ENCODE measurements around the gene P2RX1.

P2RX1 gene

GRCh38 chr17:3956327-3956957 lies 40.2 kb upstream of the P2RX1 start:
- Histone ChIP-seq H3K79me2 (ENCODE audit: low read length) (peaks cover 85% of the 10 kb centered on the region), H3K9ac (ENCODE audit: low read length) (no peak overlapping the region), H4K20me1 (ENCODE audit: insufficient read depth, low read length) (0 out of 2 replicates have a peak, but pooled peaks cover 6% of the 10 kb centered on the region), H3K36me3 (replicated peaks; ENCODE audit: insufficient read depth, low read length) (no peaks in the 10 kb centered on the region), H3K27ac (ENCODE audit: low read length) (no peak overlapping the region), H3K9me3 (replicated peaks; ENCODE audit: insufficient read depth, low read length) (no peaks in the 10 kb centered on the region), H3F3A (ENCODE audit: insufficient read depth, low read length) (no peaks in the 10 kb centered on the region), H2AFZ (ENCODE audit: low read length) (no peak overlapping the region), H3K9me2 (replicated peaks; ENCODE audit: insufficient read depth, low read length) (no peaks in the 10 kb centered on the region), H3K4me1 (ENCODE audit: low read length) (peaks cover 18% of the 10 kb centered on the region), H3K4me2 (ENCODE audit: low read depth, low read length) (no peak overlapping the region), H3K27me3 (replicated peaks; ENCODE audit: insufficient read depth, low read length) (no peaks in the 10 kb centered on the region), H3K4me3 (ENCODE audit: low read length) (no peak overlapping the region)
- TF ChIP-seq CTCF (IDR thresholded peaks at IDR 0.05; ENCODE audit: low read length) (no peak), EZH2 (optimal IDR thresholded peaks at IDR 0.05; ENCODE audit: low read depth, low read length) (no peak), EZH2phosphoT487 (IDR thresholded peaks at IDR 0.05; ENCODE audit: low read length) (no peak)
- no peak for DNase-seq

- H3K4me2 ChIP-seq (ENCODE audit: low read depth, low read length): no peak overlapping the region
- DNase-seq: no peak
- H4K20me1 ChIP-seq (ENCODE audit: insufficient read depth, low read length): 0 out of 2 replicates have a peak, but pooled peaks cover 6% of the 10 kb centered on the region
- H3K9me2 ChIP-seq (replicated peaks; ENCODE audit: insufficient read depth, low read length): no peaks in the 10 kb centered on the region
- no peak overlapping the region for H3K9ac ChIP-seq (ENCODE audit: low read length)
- H3K79me2 ChIP-seq (ENCODE audit: low read length): peaks cover 77% of the 10 kb centered on the region
- H3K4me3 ChIP-seq (ENCODE audit: low read length): no peak overlapping the region
- no peak overlapping the region for H3K27ac ChIP-seq (ENCODE audit: low read length)
- no peak overlapping the region for H2AFZ ChIP-seq (ENCODE audit: low read length)
- no peaks in the 10 kb centered on the region for H3K36me3 ChIP-seq (replicated peaks; ENCODE audit: insufficient read depth, low read length)
- H3K4me1 ChIP-seq (ENCODE audit: low read length): peaks cover 12% of the 10 kb centered on the region
- H3K9me3 ChIP-seq (replicated peaks; ENCODE audit: insufficient read depth, low read length): no peaks in the 10 kb centered on the region
- TF ChIP-seq EZH2phosphoT487 (IDR thresholded peaks at IDR 0.05; ENCODE audit: low read length) (no peak), CTCF (IDR thresholded peaks at IDR 0.05; ENCODE audit: low read length) (no peak), EZH2 (optimal IDR thresholded peaks at IDR 0.05; ENCODE audit: low read depth, low read length) (no peak)
- no peaks in the 10 kb centered on the region for H3K27me3 ChIP-seq (replicated peaks; ENCODE audit: insufficient read depth, low read length)
- no peaks in the 10 kb centered on the region for H3F3A ChIP-seq (ENCODE audit: insufficient read depth, low read length)
These were observed 39.4 kb upstream of the P2RX1 start for GRCh38 chr17:3955673-3955988.

GRCh38 chr17:3954976-3955672 lies 38.9 kb upstream of the P2RX1 start:
- no peak for TF ChIP-seq EZH2 (optimal IDR thresholded peaks at IDR 0.05; ENCODE audit: low read depth, low read length)
- TF ChIP-seq EZH2phosphoT487 (IDR thresholded peaks at IDR 0.05; ENCODE audit: low read length): no peak
- no peak for TF ChIP-seq CTCF (IDR thresholded peaks at IDR 0.05; ENCODE audit: low read length)
- Histone ChIP-seq H3F3A (ENCODE audit: insufficient read depth, low read length) (no peaks in the 10 kb centered on the region), H3K9me2 (replicated peaks; ENCODE audit: insufficient read depth, low read length) (no peaks in the 10 kb centered on the region), H3K27me3 (replicated peaks; ENCODE audit: insufficient read depth, low read length) (no peaks in the 10 kb centered on the region), H3K9me3 (replicated peaks; ENCODE audit: insufficient read depth, low read length) (no peaks in the 10 kb centered on the region), H2AFZ (ENCODE audit: low read length) (no peak overlapping the region), H3K4me3 (ENCODE audit: low read length) (no peak overlapping the region), H3K4me2 (ENCODE audit: low read depth, low read length) (no peak overlapping the region), H3K36me3 (replicated peaks; ENCODE audit: insufficient read depth, low read length) (no peaks in the 10 kb centered on the region), H3K4me1 (ENCODE audit: low read length) (peaks cover 7% of the 10 kb centered on the region), H4K20me1 (ENCODE audit: insufficient read depth, low read length) (0 out of 2 replicates have a peak, but pooled peaks cover 8% of the 10 kb centered on the region), H3K79me2 (ENCODE audit: low read length) (peaks cover 72% of the 10 kb centered on the region), H3K27ac (ENCODE audit: low read length) (no peak overlapping the region), H3K9ac (ENCODE audit: low read length) (no peak overlapping the region)
- no peak for DNase-seq

All from MM.1S (cell line).